Measurements from ENCODE around the gene USP24.

The USP24 gene

DNA sequence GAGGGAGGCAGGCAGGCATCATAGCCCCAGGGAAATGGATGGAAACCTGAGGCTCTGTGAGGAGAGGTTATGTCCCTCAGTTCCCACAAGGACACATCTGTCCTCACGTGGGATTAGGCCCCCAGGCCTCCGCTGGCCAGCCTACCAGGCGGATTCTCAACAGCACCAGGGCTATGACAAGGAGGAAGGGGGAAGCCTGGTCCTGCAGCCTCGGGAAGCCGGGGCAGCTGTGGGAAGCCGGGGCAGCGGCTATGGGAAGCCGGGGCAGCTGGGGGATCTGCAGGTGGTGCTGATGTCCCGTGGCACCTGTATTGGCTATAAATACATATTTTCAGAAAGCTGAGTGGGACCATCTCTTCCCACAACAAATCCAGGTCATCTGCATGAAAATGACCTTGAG lies 196.8 kb downstream of the USP24 start:
- no peak for DNase-seq
